Uterus (tissue), 4 donors: Measurements from ENCODE around the gene IFIT5. TPM values are rescaled to one million over a fixed set of nuclear protein-coding genes. Genes with fewer than 3 reads are reported as not detected.

Source experiments
- total RNA-seq, 4 donors: library from RNA; depleted of rRNA in 3 of 4; stranded (reverse); fragments of >200 nt in 3 of 4; gene quantifications; one replicate each; pipeline versions ENCODE4 v1.1.0 to v1.2.4, GENCODE V29; 2014 to 2023
- donor health status: DM: yes; HTN: yes; CAD: no.

Gene IFIT5
- total RNA-seq, 4 donors from 2014 or later = 7.7 to 38.2 (median 29.4) TPM

Other genes starting within 250 kb of the IFIT5 start
- under 1 TPM in 2 of 4 donors, not detected in 2; 0.24 to 0.48 TPM for gene CH25H, start 207.3 kb upstream of the IFIT5 start, total RNA-seq
- 10 to 100 TPM; 40.0 to 63.1 (median 46.9) TPM for gene LIPA, start 162.8 kb upstream of the IFIT5 start, total RNA-seq
- gene IFIT2, start 112.5 kb upstream of the IFIT5 start, total RNA-seq = 10 to 100 TPM in 1 of 4 donors, 1 to 10 TPM in 3; 1.5 to 17.7 (median 6.1) TPM
- gene IFIT3, start 86.6 kb upstream of the IFIT5 start, total RNA-seq = 10 to 100 TPM in 2 of 4 donors, 1 to 10 TPM in 2; 6.9 to 25.3 (median 15.6) TPM
- gene IFIT1B, start 36.5 kb upstream of the IFIT5 start, total RNA-seq = 1 to 10 TPM in 1 of 4 donors, not detected in 3; 1.1 TPM
- 10 to 100 TPM; 13.5 to 27.4 (median 19.7) TPM for gene IFIT1, start 21.9 kb upstream of the IFIT5 start, total RNA-seq
- 1 to 10 TPM in 1 of 4 donors, under 1 TPM in 3; 0.26 to 7.4 (median 0.51) TPM for gene SLC16A12, start 121.0 kb downstream of the IFIT5 start, total RNA-seq
- 10 to 100 TPM in 1 of 4 donors, 1 to 10 TPM in 2, under 1 TPM in 1; under 0.01 to 25.9 (median 2.6) TPM for gene PANK1, start 230.7 kb downstream of the IFIT5 start, total RNA-seq